Measurements from ENCODE around the gene TMEM217. TPM values are rescaled to one million over a fixed set of nuclear protein-coding genes. Genes with fewer than 3 reads are reported as not detected.

Gene TMEM217
- total RNA-seq, 1 donor from 2014 or later = 2.7 TPM

GRCh38 chr6:37170273-37171200 lies 87.4 kb downstream of the TMEM217 start:
- peaks cover 20% of the 10 kb centered on the region for H3K36me3 Mint-ChIP-seq
- no peaks in the 10 kb centered on the region for H3K9me3 Mint-ChIP-seq
- H3K4me1 Mint-ChIP-seq = peaks cover 36% of the 10 kb centered on the region
- H3K4me3 Mint-ChIP-seq = peak overlapping the region; percentile 73
- DNase-seq (ENCODE audit: low spot score in 2 of 2, unreplicated experiment in 2 of 2) = peak; percentile 34 to 72
- H3K27me3 Mint-ChIP-seq (ENCODE audit: low read depth) = no peaks in the 10 kb centered on the region
- H3K27ac Mint-ChIP-seq = peak overlapping the region; percentile 75
- TF ChIP-seq CTCF (IDR thresholded peaks at IDR 0.05; ENCODE audit: unreplicated experiment) = peak; percentile 68

GRCh38 chr6:37169496-37170272 lies 88.3 kb downstream of the TMEM217 start, which contains the start of gene PIM1:
PIM1 (plus strand) TSS chr6:37170152; CDS start chr6:37170576, 424 bp downstream.
- no peaks in the 10 kb centered on the region for H3K9me3 Mint-ChIP-seq
- peak within 1 kb of the TSS; percentile 99 for H3K27ac Mint-ChIP-seq
- DNase-seq (ENCODE audit: low spot score in 2 of 2, unreplicated experiment in 2 of 2) = peak; percentile 93 to 100
- TF ChIP-seq CTCF (IDR thresholded peaks at IDR 0.05; ENCODE audit: unreplicated experiment) = no peak
- H3K4me1 Mint-ChIP-seq = peaks cover 36% of the 10 kb centered on the region
- H3K4me3 Mint-ChIP-seq = peak within 1 kb of the TSS; percentile 86
- H3K27me3 Mint-ChIP-seq (ENCODE audit: low read depth) = no peaks in the 10 kb centered on the region
- H3K36me3 Mint-ChIP-seq = peaks cover 14% of the 10 kb centered on the region

GRCh38 chr6:37168811-37169495 lies 89.0 kb downstream of the TMEM217 start:
- Mint-ChIP-seq H3K4me3 (peak overlapping the region; percentile 86), H3K9me3 (no peaks in the 10 kb centered on the region), H3K27me3 (ENCODE audit: low read depth) (no peaks in the 10 kb centered on the region), H3K27ac (peak overlapping the region; percentile 99), H3K36me3 (peaks cover 9% of the 10 kb centered on the region), H3K4me1 (peaks cover 33% of the 10 kb centered on the region)
- no peak for DNase-seq (ENCODE audit: low spot score in 2 of 2, unreplicated experiment in 2 of 2)
- no peak for TF ChIP-seq CTCF (IDR thresholded peaks at IDR 0.05; ENCODE audit: unreplicated experiment)

- no peak for TF ChIP-seq CTCF (IDR thresholded peaks at IDR 0.05; ENCODE audit: unreplicated experiment)
- Mint-ChIP-seq H3K36me3 (peaks cover 2% of the 10 kb centered on the region), H3K27me3 (ENCODE audit: low read depth) (no peaks in the 10 kb centered on the region), H3K27ac (peak overlapping the region; percentile 99), H3K4me1 (peaks cover 30% of the 10 kb centered on the region), H3K9me3 (no peaks in the 10 kb centered on the region), H3K4me3 (peak overlapping the region; percentile 86)
- no peak for DNase-seq (ENCODE audit: low spot score in 2 of 2, unreplicated experiment in 2 of 2)
These were observed 89.7 kb downstream of the TMEM217 start for GRCh38 chr6:37168163-37168758.

- H3K4me1 Mint-ChIP-seq = peaks cover 7% of the 10 kb centered on the region
- no peaks in the 10 kb centered on the region for H3K27me3 Mint-ChIP-seq (ENCODE audit: low read depth)
- DNase-seq (ENCODE audit: low spot score in 2 of 2, unreplicated experiment in 2 of 2) = no peak
- TF ChIP-seq CTCF (IDR thresholded peaks at IDR 0.05; ENCODE audit: unreplicated experiment) = no peak
- H3K27ac Mint-ChIP-seq = no peak overlapping the region
- no peaks in the 10 kb centered on the region for H3K9me3 Mint-ChIP-seq
- H3K4me3 Mint-ChIP-seq = no peak overlapping the region
- no peaks in the 10 kb centered on the region for H3K36me3 Mint-ChIP-seq
These were observed 95.2 kb downstream of the TMEM217 start for GRCh38 chr6:37162740-37163139.
